Measurements from ENCODE around the gene SERTAD3.
"Not testable (repeated sequence)": the region's sequence is repeated elsewhere in the genome, so short reads cannot be mapped to it uniquely, and the experiment has no call there.

Gene SERTAD3

DNA sequence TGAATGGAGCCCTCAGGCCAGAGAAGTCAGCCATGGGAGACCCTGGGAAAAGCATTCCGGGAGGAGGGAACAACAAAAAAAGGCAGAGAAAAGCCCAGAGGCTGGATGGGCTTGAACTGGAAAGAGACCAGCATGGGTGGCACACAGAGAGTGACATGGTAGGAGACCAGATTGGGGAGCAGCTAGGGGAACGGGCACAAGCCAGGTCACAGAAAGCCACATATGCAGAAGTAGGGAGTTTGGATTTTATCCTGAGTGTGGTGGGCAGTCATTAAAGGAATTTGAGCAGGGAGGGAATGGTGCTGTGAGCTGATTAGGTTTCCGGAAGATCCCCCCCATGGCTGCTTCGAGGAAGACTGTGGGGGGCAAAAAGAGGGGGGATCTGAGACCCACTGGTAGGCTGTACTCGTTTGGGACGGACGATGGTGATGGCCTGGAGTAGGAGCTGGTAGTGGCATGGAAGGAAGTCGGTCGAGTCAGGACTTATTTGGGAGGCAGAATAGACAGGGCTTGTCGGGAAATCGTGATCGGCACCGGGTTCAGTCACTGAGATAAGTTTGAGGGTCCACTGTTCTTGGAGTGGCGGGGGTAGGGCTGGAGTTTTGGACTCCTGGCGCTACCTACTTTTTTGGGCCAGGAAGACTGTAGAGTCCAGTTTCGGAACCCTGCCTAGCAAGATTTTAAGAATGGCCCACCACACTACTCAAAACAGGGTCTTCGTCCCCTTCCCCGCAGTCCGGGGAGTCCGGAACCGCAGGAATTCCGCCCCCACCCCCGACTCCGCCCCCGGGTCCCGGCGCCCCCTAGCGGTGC, 19.3 kb downstream of the SERTAD3 start:
- DNase-seq = no peak

DNA sequence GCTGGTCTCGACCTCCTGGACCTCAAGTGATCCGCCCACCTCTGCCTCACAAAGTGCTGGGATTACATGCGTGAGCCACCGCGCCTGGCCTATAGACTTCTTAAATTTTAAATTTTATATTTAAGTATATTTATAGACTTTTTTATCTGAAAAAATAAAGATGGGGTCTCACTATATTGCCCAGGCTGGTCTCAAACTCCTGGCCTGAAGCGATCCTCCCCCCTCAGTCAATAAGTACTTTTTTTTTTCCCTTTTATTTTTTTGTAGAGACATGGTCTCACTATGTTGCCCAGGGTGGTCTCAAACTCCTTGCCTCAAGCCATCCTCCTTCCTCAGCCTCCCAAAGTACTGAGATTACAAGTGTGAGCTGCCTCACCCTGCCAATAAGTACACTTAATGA, 20.2 kb downstream of the SERTAD3 start:
- no peak for DNase-seq

DNA sequence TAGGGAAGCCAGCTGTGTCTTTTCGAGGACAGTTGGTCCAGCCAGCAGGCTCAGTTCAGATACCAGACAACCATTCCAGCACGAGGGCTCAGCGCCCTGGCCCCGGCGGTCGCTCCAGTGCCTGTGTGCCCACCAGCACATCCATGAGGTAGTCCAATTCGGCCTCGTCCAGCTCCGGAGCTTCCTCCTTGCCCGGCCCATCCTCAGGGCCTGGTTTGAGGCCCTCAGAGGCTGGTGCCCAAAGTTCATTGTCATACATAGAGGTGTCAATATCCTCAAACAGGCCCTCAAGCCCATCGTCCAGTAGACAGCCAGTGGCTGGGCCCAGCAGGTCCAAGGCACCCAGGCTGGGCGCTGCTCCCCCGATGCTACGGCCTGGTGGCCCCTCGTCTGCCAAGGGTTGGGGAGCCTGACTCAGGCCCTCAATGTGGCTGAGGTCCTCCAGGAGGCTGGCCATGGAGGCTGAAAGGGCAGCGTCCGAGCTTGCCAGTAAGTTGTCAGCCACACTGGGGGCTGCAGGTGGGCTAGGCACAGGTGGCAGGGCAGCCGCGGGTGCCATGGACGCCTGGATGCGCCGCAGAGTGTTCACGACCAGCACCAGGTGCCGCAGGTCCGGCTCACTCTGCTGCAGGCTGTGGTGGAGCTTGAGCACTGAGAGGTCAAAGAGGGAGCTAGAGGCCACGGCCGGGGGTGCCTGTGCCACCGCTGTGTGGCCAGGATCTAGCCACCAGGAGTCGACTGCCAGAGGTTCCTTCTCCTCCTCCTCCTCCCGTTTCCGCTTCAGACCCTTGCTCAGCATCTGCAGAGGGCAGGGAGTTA, 21.2 kb downstream of the SERTAD3 start:
- no peak for DNase-seq

DNA sequence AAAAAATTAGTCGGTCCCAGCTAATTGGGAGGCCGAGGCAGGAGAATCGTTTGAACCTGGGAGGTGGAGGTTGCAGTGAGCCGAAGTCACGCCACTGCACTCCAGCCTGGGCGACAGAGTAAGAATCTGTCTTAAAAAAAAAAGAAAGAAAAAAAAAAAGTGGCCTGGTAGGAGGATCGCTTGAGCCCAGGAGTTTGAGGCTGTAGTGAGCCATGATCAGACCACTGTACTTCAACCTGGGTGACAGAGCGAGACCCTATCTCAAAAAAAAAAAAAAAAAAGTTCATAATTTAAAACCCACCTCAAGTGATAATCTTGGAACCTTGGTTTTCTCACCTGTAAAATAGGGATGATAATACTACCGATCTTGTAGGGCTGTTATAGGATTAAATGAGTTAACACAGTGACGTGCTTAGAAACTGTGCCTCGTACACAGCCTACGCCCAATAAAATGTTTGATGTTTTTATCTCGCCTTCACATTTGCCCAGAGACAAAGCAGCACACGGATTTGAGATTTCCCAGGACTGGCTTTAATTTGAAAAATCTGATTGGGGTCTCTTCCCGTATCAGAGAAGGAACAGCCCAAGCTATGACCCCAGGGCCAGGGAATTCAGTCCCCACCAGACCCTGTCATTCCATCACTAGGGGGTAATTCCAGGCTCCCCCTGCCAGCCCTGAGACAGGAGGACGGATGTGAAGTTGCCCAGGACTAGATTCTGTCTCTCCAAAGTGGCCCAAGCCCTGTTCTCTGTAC, 22.0 kb downstream of the SERTAD3 start:
- no peak for DNase-seq

DNA sequence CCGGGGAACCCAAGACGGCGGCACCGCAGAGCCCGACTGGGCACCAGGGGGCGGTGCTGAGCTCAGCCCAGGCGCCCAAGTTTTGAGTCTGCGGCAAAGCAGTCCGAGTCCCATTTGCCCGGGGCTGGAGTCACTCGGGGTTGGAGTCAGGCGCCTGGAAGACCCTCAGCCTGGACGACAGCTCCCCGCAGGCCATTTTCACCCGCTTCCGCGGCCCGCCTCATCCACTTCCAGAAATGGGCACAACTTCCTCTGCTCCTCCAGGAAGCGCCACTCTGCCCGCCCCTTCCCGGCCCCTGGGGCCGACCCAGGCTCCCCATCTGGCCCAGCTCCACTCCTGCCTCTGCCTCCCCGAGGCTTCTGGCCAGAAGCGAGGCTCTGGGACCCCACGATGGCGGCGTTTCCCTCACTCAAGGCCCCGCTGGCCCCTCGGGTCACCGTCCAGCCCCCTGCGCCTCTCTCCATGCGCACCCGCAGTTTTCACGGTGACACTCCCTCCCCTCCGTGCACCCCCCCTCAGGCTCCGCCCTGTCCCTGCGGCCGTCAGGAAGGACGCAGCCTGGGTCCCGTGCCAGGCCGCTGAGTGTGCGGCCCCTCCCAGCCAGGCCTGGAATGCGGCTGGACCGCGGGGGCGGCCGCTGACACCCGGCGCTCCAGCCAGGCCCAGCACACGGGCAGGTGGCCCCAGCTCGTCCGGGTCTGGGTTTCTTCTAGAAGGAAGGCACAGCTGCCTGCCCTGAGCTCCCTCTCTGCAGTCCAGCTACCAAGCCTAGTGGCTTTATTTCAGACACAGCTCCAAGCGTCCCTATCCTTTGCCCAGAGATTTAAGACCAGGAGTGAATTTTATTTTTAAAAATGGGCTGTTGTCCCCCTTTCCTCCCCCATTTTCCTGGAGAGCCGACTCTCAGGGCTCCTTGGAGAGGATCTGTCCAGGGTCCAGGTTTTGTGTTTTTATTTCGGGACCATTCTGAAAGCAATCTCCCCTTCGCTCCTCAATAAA, 23.1 kb downstream of the SERTAD3 start:
- peak; percentile 62 for DNase-seq

DNA sequence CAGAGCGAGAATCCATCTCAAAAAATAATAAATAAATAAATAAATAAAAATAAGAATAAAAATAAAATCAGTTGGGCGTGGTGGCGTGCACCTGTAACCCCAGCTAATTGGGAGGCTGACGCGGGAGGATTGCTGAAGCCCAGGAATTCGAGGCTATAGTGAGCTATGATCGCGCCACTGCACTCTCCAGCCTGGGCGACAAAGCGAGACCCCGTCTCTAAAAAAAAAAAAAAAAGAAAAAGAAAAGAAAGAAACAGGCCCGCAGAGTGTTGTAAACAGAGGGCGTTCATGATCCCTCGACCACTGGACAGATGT, 23.7 kb downstream of the SERTAD3 start:
- no peak for DNase-seq

DNA sequence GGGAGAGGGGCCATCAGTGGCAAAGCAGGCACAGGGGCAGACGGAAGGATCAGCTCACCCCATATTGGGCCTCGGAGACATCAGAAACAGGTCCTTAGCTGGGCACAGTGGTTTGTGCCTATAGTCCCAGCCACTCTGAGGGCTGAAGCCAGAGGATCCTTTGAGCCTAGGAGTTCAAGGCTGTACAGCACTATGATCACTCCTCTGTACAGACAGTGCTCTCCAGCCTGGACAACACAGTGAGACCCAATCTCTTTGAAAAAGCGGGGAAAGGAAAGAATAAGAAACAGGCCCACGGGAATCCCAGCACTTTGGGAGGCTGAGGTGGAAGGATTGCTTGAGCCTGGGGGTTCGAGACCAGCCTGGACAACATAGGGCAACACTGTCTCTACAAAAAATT, 24.4 kb downstream of the SERTAD3 start:
- no peak for DNase-seq

DNA sequence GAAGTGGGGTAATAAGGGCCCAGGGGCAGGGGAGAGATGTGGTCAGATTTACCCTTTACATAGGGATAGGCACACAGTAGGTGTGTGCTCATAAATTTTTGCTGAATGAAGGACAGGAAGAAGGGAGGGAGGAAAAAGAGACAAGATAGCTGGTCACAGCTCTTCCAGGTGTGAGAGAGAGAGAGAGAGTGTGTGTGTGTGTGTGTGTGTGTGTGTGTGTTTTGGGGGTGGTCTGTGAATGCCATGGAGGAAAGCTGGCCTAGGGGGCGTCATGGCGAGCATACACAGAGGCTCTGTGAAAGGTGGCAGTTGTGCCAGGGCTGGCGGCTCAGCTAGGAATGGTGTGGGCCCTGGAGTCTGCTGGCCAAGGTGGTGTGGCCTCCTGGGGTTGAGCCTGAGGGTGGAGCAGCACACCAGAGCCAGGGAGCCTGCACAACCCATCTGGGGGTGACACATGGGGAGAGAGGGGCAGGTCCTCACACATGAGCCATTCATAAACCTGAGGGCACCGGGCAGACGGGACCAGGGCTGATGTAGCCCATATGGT, 25.0 kb downstream of the SERTAD3 start:
- no peak for DNase-seq

DNA sequence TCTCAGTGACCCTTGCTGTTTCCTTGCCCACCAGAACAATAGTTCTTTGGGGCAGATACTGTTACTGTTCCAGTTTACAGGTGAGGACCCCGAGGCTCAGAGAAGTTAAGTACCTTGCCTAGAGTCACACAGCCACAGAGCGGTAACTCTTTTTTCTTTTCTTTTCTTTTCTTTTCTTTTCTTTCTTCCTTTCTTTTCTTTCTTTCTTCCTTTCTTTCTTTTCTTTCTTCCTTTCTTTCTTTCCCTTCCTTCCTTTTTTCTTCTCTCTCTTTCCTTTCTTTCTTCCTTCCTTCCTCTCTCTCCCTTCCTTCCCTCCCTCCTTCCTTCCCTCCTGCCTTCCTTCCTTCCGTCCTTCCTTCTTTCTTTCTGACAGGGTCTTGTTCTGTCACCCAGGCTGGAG, 26.1 kb downstream of the SERTAD3 start:
- no peak for DNase-seq

DNA sequence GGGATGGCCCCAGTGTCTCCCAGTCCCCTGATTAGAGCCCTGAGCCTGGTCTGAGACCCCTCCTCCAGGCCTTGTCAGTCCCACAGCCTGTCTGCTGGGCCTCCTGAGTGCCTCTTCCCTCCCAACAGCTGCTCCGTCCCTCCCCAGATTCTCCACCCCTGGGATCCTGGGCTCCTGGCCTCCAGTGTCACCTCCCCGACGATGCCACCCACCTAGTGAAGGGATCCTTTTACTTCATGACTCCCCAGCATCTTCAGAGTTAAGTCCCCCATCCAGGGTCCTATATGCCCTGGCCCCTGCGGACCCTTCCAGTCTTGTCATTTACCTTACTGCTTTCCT, 26.5 kb downstream of the SERTAD3 start:
- no peak for DNase-seq

DNA sequence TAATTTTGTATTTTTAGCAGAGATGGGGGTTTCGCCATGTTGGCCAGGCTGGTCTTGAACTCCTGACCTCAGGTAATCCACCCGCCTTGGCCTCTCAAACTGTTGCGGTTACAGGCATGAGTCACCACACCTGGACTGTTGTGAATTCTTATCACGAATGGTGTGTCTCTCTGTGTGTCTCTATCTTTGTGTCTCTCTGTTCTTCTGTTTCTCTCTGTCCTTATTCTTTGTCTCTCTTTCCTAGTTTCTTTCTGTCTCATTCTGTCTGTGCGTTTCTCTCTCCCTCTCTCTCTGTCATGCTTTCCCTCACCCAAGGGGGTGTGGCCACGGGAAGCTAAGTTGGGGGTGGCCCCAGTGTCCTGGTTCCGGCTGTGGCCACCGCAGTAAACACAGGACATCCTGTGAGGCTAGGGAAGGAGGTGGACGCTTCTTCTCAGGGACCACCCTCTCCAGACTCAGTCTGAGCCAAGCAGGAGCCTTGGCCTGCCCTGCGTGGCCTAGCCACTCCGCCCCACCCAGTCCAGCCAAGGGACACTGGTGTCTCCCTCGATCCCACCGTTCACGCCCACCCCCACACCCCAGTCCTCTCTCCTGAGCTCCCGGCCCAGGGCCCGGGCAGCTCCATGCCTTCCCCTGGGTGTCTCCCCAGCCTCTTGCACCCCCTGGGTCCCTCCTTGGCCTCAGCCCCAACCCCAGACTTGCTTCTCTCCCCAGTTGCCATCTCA, 27.1 kb downstream of the SERTAD3 start:
- DNase-seq = no peak

DNA sequence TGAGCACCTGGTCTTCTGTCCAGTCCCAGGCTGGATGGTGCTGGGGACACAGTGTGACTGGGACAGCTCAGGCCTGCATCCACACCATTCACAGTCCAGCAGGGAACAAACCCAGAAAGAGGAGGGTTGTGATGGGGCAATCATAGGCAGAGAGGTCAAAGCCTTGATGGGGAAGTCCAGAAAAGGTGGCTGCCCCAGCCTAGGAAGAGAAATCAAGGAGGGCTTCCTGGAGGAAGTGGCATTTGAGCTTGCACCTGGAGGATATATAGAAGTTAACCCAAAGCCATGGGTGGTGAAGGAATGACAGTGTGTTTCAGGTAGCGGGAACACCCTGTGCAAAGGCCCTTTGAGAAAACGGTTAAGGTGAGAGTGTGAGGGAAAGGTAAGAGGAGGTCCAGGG, 28.4 kb downstream of the SERTAD3 start:
- DNase-seq = no peak

DNA sequence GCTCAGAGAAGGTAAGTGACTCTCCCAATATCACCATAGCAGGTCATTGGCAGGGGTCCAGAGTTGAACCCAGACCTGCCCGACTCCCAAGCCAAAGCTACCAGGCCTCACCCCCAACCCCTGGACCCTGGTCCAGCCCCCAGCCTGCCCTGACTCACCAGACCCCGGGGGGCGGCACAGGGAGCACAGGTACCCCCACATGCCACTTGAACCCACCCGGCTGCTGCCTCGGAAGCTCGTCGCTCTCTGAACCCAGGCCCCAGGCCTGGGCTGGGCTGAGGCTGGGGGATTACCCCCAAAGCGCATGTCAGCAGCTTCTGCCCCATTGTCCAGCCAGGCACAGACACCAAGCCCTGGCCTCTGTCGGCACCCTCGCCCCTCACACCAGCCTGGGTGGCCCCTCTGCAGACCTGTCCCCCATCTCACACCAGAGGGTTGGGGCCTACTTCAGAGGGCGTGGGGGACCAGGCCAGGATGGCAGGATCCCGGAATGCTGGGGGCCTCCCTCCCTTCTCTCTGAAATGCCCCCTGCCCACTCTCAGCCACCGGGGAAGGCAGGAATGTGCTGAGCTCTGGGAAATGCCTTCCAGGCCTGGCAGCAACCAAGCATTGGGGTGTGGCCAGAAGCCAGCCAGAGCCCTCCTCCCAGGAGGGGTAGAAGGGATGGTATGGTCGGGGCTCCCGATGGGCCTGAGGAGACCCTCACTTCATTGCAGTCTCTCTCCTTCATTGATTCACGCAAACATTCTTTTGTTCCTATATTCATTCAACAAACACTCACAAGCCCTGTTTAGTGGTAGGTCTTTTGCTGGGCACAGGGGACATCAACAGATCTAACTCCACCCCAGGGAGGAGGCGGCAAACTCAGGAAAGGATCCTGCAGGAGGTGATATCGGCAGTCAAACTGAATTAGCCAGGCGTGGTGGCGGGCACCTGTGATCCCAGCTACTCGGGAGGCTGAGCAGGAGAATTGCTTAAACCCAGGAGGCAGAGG, 29.3 kb downstream of the SERTAD3 start:
- no peak for DNase-seq

DNA sequence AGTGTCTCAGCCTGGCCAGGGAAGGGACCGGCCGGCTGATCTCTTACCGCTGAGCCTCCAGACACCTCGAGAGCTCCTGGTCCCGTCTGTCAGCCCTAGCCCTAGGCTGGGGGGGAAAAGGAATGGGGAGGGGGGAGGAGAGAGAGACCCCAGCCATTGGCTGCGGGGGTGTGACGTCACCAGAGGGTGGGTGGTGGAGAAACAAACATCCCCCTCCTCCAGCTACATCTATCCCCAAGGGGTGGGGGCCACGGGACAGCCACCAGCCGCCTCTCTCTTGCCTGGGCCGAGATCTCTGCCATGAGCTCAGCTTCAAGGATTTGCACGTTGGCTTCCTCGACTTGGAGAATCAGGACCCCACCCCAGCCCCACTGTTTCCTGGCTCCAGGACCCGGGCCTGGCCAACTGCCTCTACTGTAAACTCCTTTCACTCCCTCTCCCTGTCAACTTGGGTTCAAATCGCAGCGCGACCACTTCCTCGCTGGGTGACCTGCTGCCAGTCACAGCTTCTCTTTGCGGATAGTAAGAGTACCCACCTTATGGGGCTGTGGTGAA, 30.8 kb downstream of the SERTAD3 start, which contains the start of gene PRX:
Gene PRX, minus strand, starts transcription at position 88 of the 555 bp plus-strand sequence. CDS start 5,446 bp downstream, outside the sequence.
- DNase-seq = no peak

DNA sequence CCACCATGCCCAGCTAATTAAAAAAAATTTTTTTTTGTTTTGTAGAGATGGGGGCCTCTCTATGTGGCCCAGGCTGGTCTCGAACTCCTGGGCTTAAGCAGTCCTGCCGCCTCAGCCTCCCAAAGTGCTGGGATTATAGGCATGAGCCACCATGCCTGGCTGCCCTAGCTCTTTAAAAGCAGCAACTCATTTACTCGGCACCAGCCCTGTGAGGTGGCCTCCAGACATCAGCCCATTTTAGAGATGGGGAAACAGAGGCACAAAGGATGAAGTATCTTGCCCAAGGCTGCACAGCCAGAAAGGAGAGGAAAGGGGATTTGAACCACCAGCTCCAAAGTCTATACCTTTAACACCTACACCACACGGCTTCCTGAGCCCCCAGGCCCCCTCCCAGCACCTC, 31.3 kb downstream of the SERTAD3 start:
- no peak for DNase-seq

DNA sequence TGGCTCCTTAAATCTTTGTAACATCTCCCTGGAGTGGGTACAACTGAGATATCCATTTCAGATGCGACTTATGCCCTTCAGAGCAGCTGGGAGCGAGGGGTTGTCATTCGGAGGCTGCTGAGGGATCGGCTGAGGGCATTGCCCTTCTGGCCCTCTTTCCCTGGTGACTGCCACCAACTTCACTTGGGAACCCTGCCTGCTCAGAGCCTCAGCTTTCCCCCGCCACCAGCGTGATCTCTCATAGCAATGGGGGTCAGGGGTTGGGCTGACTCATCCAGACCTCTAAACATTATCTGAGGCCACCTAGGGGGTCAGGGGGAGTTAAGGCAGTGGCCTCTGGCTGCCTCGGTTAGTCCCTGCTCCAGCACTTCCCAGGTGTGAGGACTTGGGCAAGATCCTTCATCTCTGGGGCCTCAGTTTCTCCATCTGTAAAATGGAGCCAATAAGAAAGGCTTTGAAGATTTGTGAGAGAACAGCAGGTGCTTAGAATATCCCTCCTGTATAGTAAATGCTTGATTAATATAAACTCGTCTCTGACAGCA, 32.1 kb downstream of the SERTAD3 start:
- DNase-seq = no peak

DNA sequence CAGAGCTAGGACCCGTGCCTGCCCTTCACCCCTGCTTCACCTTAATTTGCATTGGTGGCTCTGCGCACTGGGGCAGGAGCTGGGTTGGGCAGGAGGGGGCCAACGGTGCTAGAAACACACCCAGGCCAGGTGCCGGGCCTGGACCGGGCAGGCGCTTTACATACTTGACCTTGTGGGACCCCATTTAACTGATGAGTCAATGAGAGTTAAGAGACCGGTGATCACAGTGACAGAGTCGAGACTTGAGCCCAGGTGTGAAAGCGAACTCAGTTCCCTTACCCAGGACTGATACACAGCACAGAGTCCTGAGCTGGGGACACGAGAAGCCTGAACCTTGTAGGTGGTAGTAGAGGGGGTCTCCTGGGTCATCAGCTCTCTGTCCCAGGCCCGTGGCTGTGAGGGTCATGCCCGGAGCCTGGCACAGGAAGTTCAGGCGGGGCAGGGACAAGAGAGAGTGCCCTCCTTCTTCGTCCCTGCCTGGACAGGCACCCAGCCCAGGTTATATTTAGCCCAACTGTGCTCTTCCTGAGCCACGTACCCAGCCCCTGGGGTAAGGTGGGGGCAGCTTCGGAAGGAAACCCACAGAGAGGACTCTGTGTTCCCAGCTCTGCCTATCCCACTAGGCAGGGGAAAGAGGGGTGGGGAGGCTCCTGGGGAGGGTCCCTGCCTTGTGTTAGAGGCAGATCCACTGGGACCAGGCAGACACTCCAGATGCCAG, 32.9 kb downstream of the SERTAD3 start:
- DNase-seq = no peak

DNA sequence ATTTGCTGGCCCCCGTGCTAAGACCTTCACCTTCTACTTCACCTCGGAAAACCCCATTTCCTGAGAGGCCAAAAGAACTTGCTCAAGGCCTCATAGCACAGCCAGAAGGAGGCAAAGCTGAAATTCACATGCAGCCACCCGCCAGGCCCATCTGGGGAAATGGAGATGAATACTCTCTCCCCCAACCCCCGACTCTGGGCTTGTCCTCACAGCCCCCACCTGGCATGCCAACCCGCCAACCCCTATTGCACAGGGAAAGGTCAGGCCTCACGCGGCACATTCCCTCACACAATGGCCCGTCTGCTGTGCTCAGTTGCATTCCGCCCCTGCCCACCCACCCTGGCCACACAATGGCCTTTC, 34.1 kb downstream of the SERTAD3 start:
- no peak for DNase-seq

DNA sequence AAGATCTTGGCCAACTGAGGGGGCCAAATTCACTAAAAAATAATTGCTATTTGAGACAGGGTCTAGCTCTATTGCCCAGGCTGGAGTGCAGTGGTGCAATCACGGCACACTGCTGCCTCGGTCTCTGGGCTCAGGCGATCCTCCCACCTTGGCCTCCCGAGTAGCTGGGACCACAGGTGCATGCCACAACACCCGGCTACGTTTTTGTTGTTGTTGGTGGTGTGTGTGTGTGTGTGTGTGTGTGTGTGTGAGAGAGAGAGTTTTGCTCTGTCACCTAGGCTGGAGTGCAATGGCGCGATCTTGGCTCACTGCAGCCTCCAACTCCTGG, 35.6 kb downstream of the SERTAD3 start:
- DNase-seq = not testable (repeated sequence)

Measured in cortex of kidney (tissue), 1 donor.